Natural killer cell (primary cell): ENCODE measurements around the gene PPP2R2C. TPM values are rescaled to one million over a fixed set of nuclear protein-coding genes. Genes with fewer than 3 reads are reported as not detected.

Source experiments
- ATAC-seq, 3 donors: fragments of 150-1000 bp in 2 of 3; fragments of 200-7000 bp in 1 of 3; cut with Tn5 transposase; 1 replicate in 1 of 3; 2 replicates in 2 of 3; pipeline ENCODE4 v1.10.0; 2021; ENCODE audit warnings: mild to moderate bottlenecking in 2 of 3, moderate library complexity in 2 of 3
- DNase-seq, 2 donors: peaks; one replicate each; pipeline versions ENCODE4 v3.0.0 to v3.0.0-alpha.2; 2013 to 2021; ENCODE audit warnings: mixed read lengths in 1 of 2
- H3K27ac ChIP-seq: one replicate; pipeline ENCODE4 v1.5.1; 2013; ENCODE audit warnings: mild to moderate bottlenecking, low read length
- H3K27me3 ChIP-seq: one replicate; pipeline ENCODE4 v1.6.1; 2013; ENCODE audit warnings: low read length; ENCODE audit not compliant: control insufficient read depth, insufficient read depth
- H3K36me3 ChIP-seq: one replicate; pipeline ENCODE4 v1.6.1; 2013; ENCODE audit warnings: low read length; ENCODE audit not compliant: control insufficient read depth, insufficient read depth
- H3K4me1 ChIP-seq: one replicate; pipeline ENCODE4 v1.6.1; 2013; ENCODE audit warnings: low read length; ENCODE audit not compliant: control insufficient read depth, insufficient read depth
- H3K4me3 ChIP-seq: one replicate; pipeline ENCODE4 v1.5.1; 2013; ENCODE audit warnings: low read length
- H3K9me3 ChIP-seq: one replicate; pipeline ENCODE4 v1.6.1; 2013; ENCODE audit warnings: low read length; ENCODE audit not compliant: control insufficient read depth, insufficient read depth
- H3K27ac Mint-ChIP-seq, 2 donors: one replicate each; pipeline ENCODE4 v1.8.0; 2022; ENCODE audit warnings: mild to moderate bottlenecking in 2 of 2, mixed read lengths in 2 of 2, moderate library complexity in 1 of 2
- H3K27me3 Mint-ChIP-seq, 2 donors: one replicate each; pipeline ENCODE4 v1.8.0; 2022; ENCODE audit warnings: low read depth in 2 of 2, mixed read lengths in 2 of 2
- H3K36me3 Mint-ChIP-seq: one replicate; pipeline ENCODE4 v1.8.0; 2022; ENCODE audit warnings: mixed read lengths
- H3K4me1 Mint-ChIP-seq, 2 donors: one replicate each; pipeline ENCODE4 v1.8.0; 2022; ENCODE audit warnings: mixed read lengths in 2 of 2
- H3K4me3 Mint-ChIP-seq: one replicate; pipeline ENCODE4 v1.8.0; 2022; ENCODE audit warnings: mild to moderate bottlenecking, moderate library complexity, mixed read lengths
- H3K9me3 Mint-ChIP-seq, 2 donors: one replicate each; pipeline ENCODE4 v1.8.0; 2022; ENCODE audit warnings: mixed read lengths in 2 of 2
- WGBS: methylation state at CpG from one replicate; pipeline ENCODE4 v1.1.7; 2013; ENCODE audit warnings: missing lambda C conversion rate; ENCODE audit not compliant: insufficient coverage; 5-methylcytosine and 5-hydroxymethylcytosine counted together
- intact Hi-C: fragments of 100-400 bp; cut with micrococcal nuclease; formaldehyde crosslinking; loops from one replicate; pipeline ENCODE4 v1.14.2; 2022
- total RNA-seq, 4 donors: library from RNA; stranded (reverse); fragments of 120-200 nt in 1 of 4; gene quantifications; one replicate each; pipeline versions ENCODE4 v1.2.3 to v1.2.4, GENCODE V29; 2013 to 2022
- TF ChIP-seq, protein P1 (sequence below): fragments of 200-600 bp; IDR thresholded peaks from one replicate; pipeline ENCODE4 v1.8.0; 2022; ENCODE audit warnings: antibody characterized with exemption

PPP2R2C gene
- total RNA-seq, 3 donors from 2014 or later (not counting 1 experiment from before 2014, with no cell fraction given) = not detected

DNA sequence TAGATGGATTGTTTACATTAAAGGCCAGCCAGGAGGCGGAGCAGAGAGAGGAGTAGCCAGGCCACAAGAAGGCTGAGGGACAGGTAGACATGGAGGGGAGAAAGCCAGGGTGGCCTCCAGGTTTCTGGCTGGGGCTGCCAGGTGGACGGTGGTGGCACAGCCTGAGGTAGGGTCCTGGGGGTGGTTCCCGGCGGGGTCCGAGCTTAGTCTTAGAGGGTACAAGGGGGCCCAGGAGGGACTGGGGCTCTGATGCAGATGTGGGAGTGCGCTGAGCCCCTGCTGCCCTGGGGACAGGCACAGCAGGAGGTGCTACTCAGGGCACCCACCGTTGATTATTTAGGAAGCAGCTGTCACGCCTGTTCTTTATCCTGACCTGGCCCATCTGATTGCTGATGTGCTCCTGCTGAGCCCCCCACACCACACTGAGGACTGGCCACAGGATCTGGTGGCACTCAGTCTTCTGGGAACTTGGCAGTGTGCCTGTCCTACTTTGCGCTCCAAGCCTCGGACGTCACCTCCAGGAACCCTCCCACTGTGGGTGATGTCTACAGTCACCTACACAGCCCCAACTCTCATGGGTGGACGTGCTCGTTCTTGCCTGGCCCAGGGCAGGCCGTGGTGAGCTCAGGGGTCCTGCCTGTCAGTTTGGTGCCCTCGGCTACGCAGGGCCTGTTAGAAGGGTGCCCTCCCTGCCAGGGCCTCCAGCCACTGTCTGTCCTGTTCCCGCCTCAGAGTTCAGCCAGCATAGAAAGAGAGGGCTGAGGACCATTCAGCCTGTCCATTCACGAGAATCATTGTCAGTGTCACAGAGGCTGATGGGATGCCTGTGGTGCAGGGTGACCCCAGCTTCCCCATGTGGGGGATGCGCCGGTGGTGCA lies 190.7 kb downstream of the PPP2R2C start:
- no peak overlapping the region for H3K27ac Mint-ChIP-seq
- DNase-seq (no peak), ATAC-seq (no peak)
- no peak overlapping the region for H3K27ac ChIP-seq
- no peaks in the 10 kb centered on the region for H3K9me3 ChIP-seq
- H3K36me3 ChIP-seq = no peaks in the 10 kb centered on the region
- intact Hi-C loops = no loop called here
- WGBS = 83% methylated on average over 20 of the region's 20 CpGs
- H3K9me3 Mint-ChIP-seq = no peaks in the 10 kb centered on the region
- no peaks in the 10 kb centered on the region for H3K27me3 ChIP-seq
- no peak overlapping the region for H3K4me3 Mint-ChIP-seq
- peaks cover 0 to 4% of the 10 kb centered on the region in 2 donors for H3K27me3 Mint-ChIP-seq
- H3K4me1 Mint-ChIP-seq = peaks cover 8 to 12% of the 10 kb centered on the region in 2 donors
- H3K4me3 ChIP-seq = no peak overlapping the region
- no peaks in the 10 kb centered on the region for H3K36me3 Mint-ChIP-seq
- H3K4me1 ChIP-seq = peaks cover 20% of the 10 kb centered on the region
- TF ChIP-seq, protein P1, sequence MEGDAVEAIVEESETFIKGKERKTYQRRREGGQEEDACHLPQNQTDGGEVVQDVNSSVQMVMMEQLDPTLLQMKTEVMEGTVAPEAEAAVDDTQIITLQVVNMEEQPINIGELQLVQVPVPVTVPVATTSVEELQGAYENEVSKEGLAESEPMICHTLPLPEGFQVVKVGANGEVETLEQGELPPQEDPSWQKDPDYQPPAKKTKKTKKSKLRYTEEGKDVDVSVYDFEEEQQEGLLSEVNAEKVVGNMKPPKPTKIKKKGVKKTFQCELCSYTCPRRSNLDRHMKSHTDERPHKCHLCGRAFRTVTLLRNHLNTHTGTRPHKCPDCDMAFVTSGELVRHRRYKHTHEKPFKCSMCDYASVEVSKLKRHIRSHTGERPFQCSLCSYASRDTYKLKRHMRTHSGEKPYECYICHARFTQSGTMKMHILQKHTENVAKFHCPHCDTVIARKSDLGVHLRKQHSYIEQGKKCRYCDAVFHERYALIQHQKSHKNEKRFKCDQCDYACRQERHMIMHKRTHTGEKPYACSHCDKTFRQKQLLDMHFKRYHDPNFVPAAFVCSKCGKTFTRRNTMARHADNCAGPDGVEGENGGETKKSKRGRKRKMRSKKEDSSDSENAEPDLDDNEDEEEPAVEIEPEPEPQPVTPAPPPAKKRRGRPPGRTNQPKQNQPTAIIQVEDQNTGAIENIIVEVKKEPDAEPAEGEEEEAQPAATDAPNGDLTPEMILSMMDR = no peak

DNA sequence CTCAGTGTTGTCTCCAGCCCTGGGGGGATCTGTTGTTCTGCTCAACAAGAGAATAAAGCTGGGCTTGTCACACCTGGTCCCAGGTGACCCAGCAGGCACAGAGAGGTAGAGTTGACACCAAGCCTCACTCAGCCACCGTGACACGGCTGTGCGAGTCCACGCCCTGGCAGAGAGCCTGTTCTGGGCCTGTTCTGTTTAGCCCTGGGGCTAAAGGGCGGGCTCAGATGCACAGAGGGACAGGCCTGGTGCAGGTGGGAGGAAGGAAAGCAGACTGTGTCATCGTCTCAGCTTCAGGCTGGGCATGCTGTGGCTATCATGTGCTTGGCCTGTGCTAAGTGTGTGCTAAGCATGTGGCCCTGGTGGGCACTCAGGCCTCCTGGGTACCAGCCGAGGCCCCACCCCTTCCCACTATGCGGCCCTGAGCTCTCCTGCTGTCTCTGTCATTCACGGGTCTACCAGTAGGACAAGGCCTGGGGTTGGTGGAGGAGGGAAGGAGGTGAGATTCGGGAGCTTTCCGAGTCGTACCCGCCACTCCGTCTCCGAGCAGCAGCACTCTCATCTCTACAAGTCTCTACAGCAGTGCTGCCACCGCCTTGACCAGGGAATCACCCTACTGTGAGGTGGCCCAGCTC lies 191.9 kb downstream of the PPP2R2C start:
- Histone ChIP-seq H3K27ac (no peak overlapping the region), H3K27me3 (no peaks in the 10 kb centered on the region), H3K36me3 (no peaks in the 10 kb centered on the region), H3K9me3 (no peaks in the 10 kb centered on the region), H3K4me3 (no peak overlapping the region), H3K4me1 (peaks cover 20% of the 10 kb centered on the region)
- TF ChIP-seq, protein P1 = no peak
- Mint-ChIP-seq H3K9me3 (no peaks in the 10 kb centered on the region), H3K4me3 (no peak overlapping the region), H3K27me3 (peaks cover 0 to 4% of the 10 kb centered on the region in 2 donors), H3K27ac (no peak overlapping the region), H3K36me3 (no peaks in the 10 kb centered on the region), H3K4me1 (peaks cover 8 to 12% of the 10 kb centered on the region in 2 donors)
- DNase-seq (no peak), ATAC-seq (no peak)
- WGBS = 91% methylated on average over 11 of the region's 16 CpGs
- intact Hi-C loops = no loop called here

DNA sequence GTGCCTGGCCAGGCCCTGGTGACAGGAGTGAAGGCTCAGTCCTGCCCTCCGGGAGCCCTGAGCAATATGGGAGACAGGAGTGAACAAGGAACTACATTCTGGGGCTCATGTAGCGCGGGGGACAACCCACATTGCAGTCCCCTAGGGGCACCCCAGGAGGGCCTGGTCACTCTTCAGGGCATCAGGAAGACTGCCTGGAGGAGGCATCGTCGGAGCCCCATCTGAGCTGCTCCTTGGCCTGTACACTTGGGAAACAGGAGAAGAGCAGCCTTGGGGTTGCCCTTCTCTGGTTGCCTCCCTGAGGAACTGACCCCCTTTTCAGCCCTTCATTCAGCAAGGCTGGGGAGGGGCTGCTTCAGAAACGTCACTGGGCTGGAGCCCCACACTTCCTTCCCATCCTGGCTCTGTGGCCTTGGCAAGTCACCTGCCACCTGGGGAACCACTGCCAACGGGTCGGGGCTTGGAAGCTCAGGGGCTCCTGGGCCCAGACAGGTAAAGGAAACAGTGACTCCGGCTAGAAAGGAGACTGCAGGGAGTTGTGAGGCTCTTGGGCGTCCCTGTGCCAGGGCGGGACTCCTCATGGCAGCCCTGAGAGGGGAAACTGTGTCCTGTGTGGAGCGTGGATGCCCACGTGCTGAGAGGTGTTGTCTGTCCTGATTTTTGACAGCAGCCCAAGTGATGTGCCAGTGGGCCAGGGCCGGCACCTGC lies 192.7 kb downstream of the PPP2R2C start:
- no peak for ATAC-seq
- H3K27ac Mint-ChIP-seq = no peak overlapping the region
- TF ChIP-seq, protein P1 = no peak
- Histone ChIP-seq H3K36me3 (no peaks in the 10 kb centered on the region), H3K9me3 (no peaks in the 10 kb centered on the region), H3K27ac (no peak overlapping the region), H3K27me3 (no peaks in the 10 kb centered on the region), H3K4me1 (peaks cover 20% of the 10 kb centered on the region), H3K4me3 (no peak overlapping the region)
- H3K36me3 Mint-ChIP-seq = no peaks in the 10 kb centered on the region
- no peaks in the 10 kb centered on the region for H3K9me3 Mint-ChIP-seq
- WGBS = 86% methylated on average over 14 of the region's 14 CpGs
- peaks cover 8 to 12% of the 10 kb centered on the region in 2 donors for H3K4me1 Mint-ChIP-seq
- peaks cover 0 to 4% of the 10 kb centered on the region in 2 donors for H3K27me3 Mint-ChIP-seq
- intact Hi-C loops = no loop called here
- no peak overlapping the region for H3K4me3 Mint-ChIP-seq
- no peak for DNase-seq
